Liver (tissue), 9 donors: ENCODE results near the gene ADCY2. TPM values are rescaled to one million over a fixed set of nuclear protein-coding genes. Genes with fewer than 3 reads are reported as not detected.

Experiments used
- DNase-seq: peaks from one replicate; pipeline ENCODE4 v3.0.0-alpha.2; 2017; ENCODE audit warnings: low spot score
- H3K27ac ChIP-seq, 2 donors: one replicate each; pipeline ENCODE4 v1.7.0; 2013; ENCODE audit warnings: inconsistent platforms in 2 of 2, low read length in 2 of 2, control low read depth in 1 of 2, low read depth in 1 of 2, mild to moderate bottlenecking in 1 of 2
- H3K27me3 ChIP-seq, 4 donors: one replicate each; pipeline versions ENCODE4 v1.6.1 to v1.7.0; 2013; ENCODE audit warnings: low read length in 3 of 4, inconsistent platforms in 1 of 4, mild to moderate bottlenecking in 1 of 4, moderate library complexity in 1 of 4; ENCODE audit not compliant: control insufficient read depth in 4 of 4, insufficient read depth in 4 of 4
- H3K36me3 ChIP-seq, 4 donors: one replicate each; pipeline versions ENCODE4 v1.6.1 to v1.7.0; 2013; ENCODE audit warnings: low read length in 3 of 4, mild to moderate bottlenecking in 3 of 4, low read depth in 1 of 4, moderate library complexity in 1 of 4; ENCODE audit not compliant: control insufficient read depth in 4 of 4, insufficient read depth in 3 of 4
- H3K4me1 ChIP-seq, 4 donors: one replicate each; pipeline versions ENCODE4 v1.6.1 to v1.7.0; 2013; ENCODE audit warnings: low read length in 3 of 4, mild to moderate bottlenecking in 3 of 4, moderate library complexity in 1 of 4; ENCODE audit not compliant: control insufficient read depth in 4 of 4, insufficient read depth in 4 of 4
- H3K4me3 ChIP-seq, 3 donors: one replicate each; pipeline versions ENCODE4 v1.6.1 to v1.7.0; 2013; ENCODE audit warnings: low read length in 3 of 3, control low read depth in 1 of 3, low read depth in 1 of 3, mild to moderate bottlenecking in 1 of 3
- H3K9ac ChIP-seq, 2 donors: one replicate each; pipeline ENCODE4 v1.7.0; 2013; ENCODE audit warnings: low read length in 2 of 2, mild to moderate bottlenecking in 2 of 2, moderate library complexity in 2 of 2, control low read depth in 1 of 2, low read depth in 1 of 2
- H3K9me3 ChIP-seq, 4 donors: one replicate each; pipeline versions ENCODE4 v1.6.1 to v1.7.0; 2013; ENCODE audit warnings: low read length in 3 of 4; ENCODE audit not compliant: control insufficient read depth in 4 of 4
- EGR1 ChIP-seq, 2 donors: IDR thresholded peaks; 2 replicates each; pipeline ENCODE4 v1.6.1; 2016 to 2018; ENCODE audit warnings: antibody characterized with exemption in 2 of 2, low read depth in 2 of 2
- FOXA1 ChIP-seq: IDR thresholded peaks from 2 replicates; pipeline ENCODE4 v1.6.1; 2016; ENCODE audit warnings: antibody characterized with exemption
- GABPA ChIP-seq, 2 donors: IDR thresholded peaks in 1 of 2; conservative IDR thresholded peaks in 1 of 2; 2 replicates each; pipeline ENCODE4 v1.6.1; 2016; ENCODE audit warnings: antibody characterized with exemption in 2 of 2, mild to moderate bottlenecking in 1 of 2, moderate library complexity in 1 of 2
- HNF4A ChIP-seq, 2 donors: conservative IDR thresholded peaks; 2 replicates each; pipeline ENCODE4 v1.6.1; 2016; ENCODE audit warnings: antibody characterized with exemption in 2 of 2, mild to moderate bottlenecking in 2 of 2
- HNF4G ChIP-seq: IDR thresholded peaks from 2 replicates; pipeline ENCODE4 v1.6.1; 2016; ENCODE audit warnings: antibody characterized with exemption
- NR2F2 ChIP-seq: IDR thresholded peaks from 2 replicates; pipeline ENCODE4 v1.6.1; 2016; ENCODE audit warnings: antibody characterized with exemption
- RAD21 ChIP-seq, 2 donors: IDR thresholded peaks; 2 replicates each; pipeline ENCODE4 v1.6.1; 2016; ENCODE audit warnings: antibody characterized with exemption in 2 of 2, mild to moderate bottlenecking in 2 of 2
- RXRA ChIP-seq, 2 donors: IDR thresholded peaks; 2 replicates each; pipeline ENCODE4 v1.6.1; 2017 to 2018; ENCODE audit warnings: antibody characterized with exemption in 2 of 2, mild to moderate bottlenecking in 1 of 2
- TAF1 ChIP-seq: conservative IDR thresholded peaks from 2 replicates; pipeline ENCODE4 v1.6.1; 2016; ENCODE audit warnings: antibody characterized with exemption, mild to moderate bottlenecking
- YY1 ChIP-seq: IDR thresholded peaks from 2 replicates; pipeline ENCODE4 v1.6.1; 2016; ENCODE audit warnings: antibody characterized with exemption, mild to moderate bottlenecking
- WGBS: extraction: QIAGEN DNeasy Blood & Tissue Kit; methylation state at CpG from one replicate; pipeline ENCODE4 v1.1.7; 2013; 5-methylcytosine and 5-hydroxymethylcytosine counted together
- polyA plus RNA-seq, 2 donors: library from polyadenylated mRNA; stranded (reverse) in 1 of 2; unstranded in 1 of 2; fragments of 200-250 nt in 1 of 2; fragments of >200 nt in 1 of 2; fragmentation: Nextera tagmentation in 1 of 2; extraction: Ambion mirVana in 1 of 2; gene quantifications; one replicate each; pipeline versions ENCODE4 v1.2.1 to v1.2.3, GENCODE V29; 2013 to 2015
- total RNA-seq, 2 donors: library from RNA; depleted of rRNA; stranded (reverse); fragments of >200 nt; gene quantifications; one replicate each; pipeline ENCODE4 v1.2.3, GENCODE V29; 2014
- TF ChIP-seq, protein P1 (sequence below): IDR thresholded peaks from 2 replicates; pipeline ENCODE4 v1.6.1; 2016; ENCODE audit warnings: antibody characterized with exemption
- TF ChIP-seq, protein P2 (sequence below): IDR thresholded peaks from 2 replicates; pipeline ENCODE4 v1.6.1; 2016; ENCODE audit warnings: antibody characterized with exemption, mild to moderate bottlenecking
- TF ChIP-seq, protein P3 (sequence below): IDR thresholded peaks from 2 replicates; pipeline ENCODE4 v1.6.1; 2016; ENCODE audit warnings: antibody characterized with exemption
- TF ChIP-seq, protein P4 (sequence below): fragments of 150-350 bp; IDR thresholded peaks from 2 replicates; pipeline ENCODE4 v1.5.1; 2017; ENCODE audit warnings: improper control_type of control experiment, low read depth, low read length; ENCODE audit not compliant: missing input control
- donor health status: healthy.
- donor health status: healthy.
- donor health status: healthy.
- donor health status: healthy.
- donor health status: healthy.

Gene ADCY2
- total and polyA plus RNA-seq, 4 donors = not detected

DNA sequence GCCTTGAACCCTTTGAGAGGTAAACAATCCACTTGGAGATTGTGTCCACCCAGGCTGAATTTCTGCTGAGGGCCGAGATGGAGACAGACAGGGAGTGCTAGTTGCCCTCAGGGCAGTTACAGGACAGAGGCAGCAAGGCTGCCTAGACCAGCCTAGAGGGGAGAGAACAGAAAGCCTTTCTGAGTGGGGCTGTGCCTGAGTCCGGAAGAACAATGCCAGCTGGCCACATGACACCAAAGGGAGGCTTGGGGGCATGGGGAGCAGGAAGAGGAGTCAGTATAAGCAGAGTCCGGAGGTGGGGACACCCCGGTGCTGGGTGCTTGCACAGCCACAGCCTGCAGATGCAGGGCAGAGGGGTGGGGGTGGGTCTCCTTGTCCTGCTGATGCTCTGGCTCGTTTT, 309.3 kb downstream of the ADCY2 start:
- peaks cover 0 to 4% (median 0%) of the 10 kb centered on the region in 4 donors for H3K27me3 ChIP-seq
- H3K9me3 ChIP-seq = no peaks in the 10 kb centered on the region
- H3K4me3 ChIP-seq = no peak overlapping the region
- no peak overlapping the region for H3K27ac ChIP-seq
- WGBS = 49% methylated on average over 5 of the region's 5 CpGs
- H3K9ac ChIP-seq = no peak overlapping the region
- no peak for TF ChIP-seq NR2F2
- no peaks in the 10 kb centered on the region for H3K4me1 ChIP-seq
- DNase-seq = no peak
- no peaks in the 10 kb centered on the region for H3K36me3 ChIP-seq

DNA sequence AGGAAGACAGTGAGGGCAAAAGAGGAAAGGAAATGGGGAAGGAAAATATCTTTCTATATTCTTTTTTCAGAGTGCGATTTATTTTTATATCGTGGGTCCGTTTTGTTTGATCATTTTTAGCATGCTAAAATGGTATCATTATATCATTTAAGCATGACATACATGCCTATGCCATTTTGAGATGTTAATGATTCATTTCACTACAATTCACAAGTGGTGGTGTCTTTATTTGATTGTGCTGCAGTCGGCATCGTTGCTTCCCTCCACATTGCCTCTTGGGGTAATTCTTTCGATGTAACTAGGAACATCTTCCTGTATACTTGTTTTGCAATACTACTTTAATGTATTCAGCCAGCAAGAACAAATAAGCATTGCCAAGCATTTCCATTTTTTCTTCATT, 309.8 kb downstream of the ADCY2 start:
- TF ChIP-seq EGR1 (IDR thresholded peaks at IDR 0.05; ENCODE audit: low read depth in 2 of 2) (no peak), HNF4G (no peak), HNF4A (conservative IDR thresholded peaks at IDR 0.05) (no peak), TAF1 (no peak), GABPA (IDR thresholded peaks at IDR 0.05 in 1 of 2, conservative IDR thresholded peaks at IDR 0.05 in 1 of 2) (no peak), RAD21 (IDR thresholded peaks at IDR 0.05) (no peak), FOXA1 (no peak), RXRA (IDR thresholded peaks at IDR 0.05) (no peak), NR2F2 (no peak), YY1 (no peak)
- TF ChIP-seq, protein P1, sequence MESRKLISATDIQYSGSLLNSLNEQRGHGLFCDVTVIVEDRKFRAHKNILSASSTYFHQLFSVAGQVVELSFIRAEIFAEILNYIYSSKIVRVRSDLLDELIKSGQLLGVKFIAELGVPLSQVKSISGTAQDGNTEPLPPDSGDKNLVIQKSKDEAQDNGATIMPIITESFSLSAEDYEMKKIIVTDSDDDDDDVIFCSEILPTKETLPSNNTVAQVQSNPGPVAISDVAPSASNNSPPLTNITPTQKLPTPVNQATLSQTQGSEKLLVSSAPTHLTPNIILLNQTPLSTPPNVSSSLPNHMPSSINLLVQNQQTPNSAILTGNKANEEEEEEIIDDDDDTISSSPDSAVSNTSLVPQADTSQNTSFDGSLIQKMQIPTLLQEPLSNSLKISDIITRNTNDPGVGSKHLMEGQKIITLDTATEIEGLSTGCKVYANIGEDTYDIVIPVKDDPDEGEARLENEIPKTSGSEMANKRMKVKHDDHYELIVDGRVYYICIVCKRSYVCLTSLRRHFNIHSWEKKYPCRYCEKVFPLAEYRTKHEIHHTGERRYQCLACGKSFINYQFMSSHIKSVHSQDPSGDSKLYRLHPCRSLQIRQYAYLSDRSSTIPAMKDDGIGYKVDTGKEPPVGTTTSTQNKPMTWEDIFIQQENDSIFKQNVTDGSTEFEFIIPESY = no peak
- TF ChIP-seq, protein P2, sequence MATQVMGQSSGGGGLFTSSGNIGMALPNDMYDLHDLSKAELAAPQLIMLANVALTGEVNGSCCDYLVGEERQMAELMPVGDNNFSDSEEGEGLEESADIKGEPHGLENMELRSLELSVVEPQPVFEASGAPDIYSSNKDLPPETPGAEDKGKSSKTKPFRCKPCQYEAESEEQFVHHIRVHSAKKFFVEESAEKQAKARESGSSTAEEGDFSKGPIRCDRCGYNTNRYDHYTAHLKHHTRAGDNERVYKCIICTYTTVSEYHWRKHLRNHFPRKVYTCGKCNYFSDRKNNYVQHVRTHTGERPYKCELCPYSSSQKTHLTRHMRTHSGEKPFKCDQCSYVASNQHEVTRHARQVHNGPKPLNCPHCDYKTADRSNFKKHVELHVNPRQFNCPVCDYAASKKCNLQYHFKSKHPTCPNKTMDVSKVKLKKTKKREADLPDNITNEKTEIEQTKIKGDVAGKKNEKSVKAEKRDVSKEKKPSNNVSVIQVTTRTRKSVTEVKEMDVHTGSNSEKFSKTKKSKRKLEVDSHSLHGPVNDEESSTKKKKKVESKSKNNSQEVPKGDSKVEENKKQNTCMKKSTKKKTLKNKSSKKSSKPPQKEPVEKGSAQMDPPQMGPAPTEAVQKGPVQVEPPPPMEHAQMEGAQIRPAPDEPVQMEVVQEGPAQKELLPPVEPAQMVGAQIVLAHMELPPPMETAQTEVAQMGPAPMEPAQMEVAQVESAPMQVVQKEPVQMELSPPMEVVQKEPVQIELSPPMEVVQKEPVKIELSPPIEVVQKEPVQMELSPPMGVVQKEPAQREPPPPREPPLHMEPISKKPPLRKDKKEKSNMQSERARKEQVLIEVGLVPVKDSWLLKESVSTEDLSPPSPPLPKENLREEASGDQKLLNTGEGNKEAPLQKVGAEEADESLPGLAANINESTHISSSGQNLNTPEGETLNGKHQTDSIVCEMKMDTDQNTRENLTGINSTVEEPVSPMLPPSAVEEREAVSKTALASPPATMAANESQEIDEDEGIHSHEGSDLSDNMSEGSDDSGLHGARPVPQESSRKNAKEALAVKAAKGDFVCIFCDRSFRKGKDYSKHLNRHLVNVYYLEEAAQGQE = no peak
- TF ChIP-seq, protein P3, sequence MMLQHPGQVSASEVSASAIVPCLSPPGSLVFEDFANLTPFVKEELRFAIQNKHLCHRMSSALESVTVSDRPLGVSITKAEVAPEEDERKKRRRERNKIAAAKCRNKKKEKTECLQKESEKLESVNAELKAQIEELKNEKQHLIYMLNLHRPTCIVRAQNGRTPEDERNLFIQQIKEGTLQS = no peak
- TF ChIP-seq, protein P4, sequence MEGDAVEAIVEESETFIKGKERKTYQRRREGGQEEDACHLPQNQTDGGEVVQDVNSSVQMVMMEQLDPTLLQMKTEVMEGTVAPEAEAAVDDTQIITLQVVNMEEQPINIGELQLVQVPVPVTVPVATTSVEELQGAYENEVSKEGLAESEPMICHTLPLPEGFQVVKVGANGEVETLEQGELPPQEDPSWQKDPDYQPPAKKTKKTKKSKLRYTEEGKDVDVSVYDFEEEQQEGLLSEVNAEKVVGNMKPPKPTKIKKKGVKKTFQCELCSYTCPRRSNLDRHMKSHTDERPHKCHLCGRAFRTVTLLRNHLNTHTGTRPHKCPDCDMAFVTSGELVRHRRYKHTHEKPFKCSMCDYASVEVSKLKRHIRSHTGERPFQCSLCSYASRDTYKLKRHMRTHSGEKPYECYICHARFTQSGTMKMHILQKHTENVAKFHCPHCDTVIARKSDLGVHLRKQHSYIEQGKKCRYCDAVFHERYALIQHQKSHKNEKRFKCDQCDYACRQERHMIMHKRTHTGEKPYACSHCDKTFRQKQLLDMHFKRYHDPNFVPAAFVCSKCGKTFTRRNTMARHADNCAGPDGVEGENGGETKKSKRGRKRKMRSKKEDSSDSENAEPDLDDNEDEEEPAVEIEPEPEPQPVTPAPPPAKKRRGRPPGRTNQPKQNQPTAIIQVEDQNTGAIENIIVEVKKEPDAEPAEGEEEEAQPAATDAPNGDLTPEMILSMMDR = no peak
- peaks cover 0 to 4% (median 0%) of the 10 kb centered on the region in 4 donors for H3K27me3 ChIP-seq

More for the DNA sequence above, 309.8 kb downstream of the ADCY2 start:
- Histone ChIP-seq H3K9me3 (no peaks in the 10 kb centered on the region), H3K4me3 (no peak overlapping the region), H3K36me3 (no peaks in the 10 kb centered on the region), H3K9ac (no peak overlapping the region), H3K27ac (no peak overlapping the region), H3K4me1 (no peaks in the 10 kb centered on the region)
- 83% methylated on average over 6 of the region's 6 CpGs for WGBS
- DNase-seq = no peak
